WTC11 (cell line): ENCODE results near the gene MSLN. TPM values are rescaled to one million over a fixed set of nuclear protein-coding genes. Genes with fewer than 3 reads are reported as not detected.

Experiments used
- ATAC-seq: fragments of 200-7000 bp; cut with Tn5 transposase; 2 replicates; pipeline ENCODE4 v1.10.0; 2021; ENCODE audit warnings: mild to moderate bottlenecking, moderate library complexity
- CTCF ChIA-PET: fragments of 300-600 bp; sonication (Branson Sonifier 250); formaldehyde crosslinking; loops from one replicate; lab custom pipeline; 2021; ENCODE audit warnings: antibody characterized with exemption; lab: Charles Lee
- POLR2A ChIA-PET: fragments of 350-600 bp; sonication (Branson Sonifier 250); formaldehyde crosslinking; loops from one replicate; lab custom pipeline; 2021; ENCODE audit warnings: antibody characterized with exemption; lab: Charles Lee
- DNase-seq: peaks from one replicate; pipeline ENCODE4 v3.0.0; 2021; ENCODE audit warnings: low spot score
- H3K27ac Mint-ChIP-seq: 2 replicates; pipeline ENCODE4 v1.8.0; 2021; ENCODE audit warnings: mixed read lengths
- H3K27me3 Mint-ChIP-seq: 2 replicates; pipeline ENCODE4 v1.8.0; 2021; ENCODE audit warnings: low read depth, mild to moderate bottlenecking, moderate library complexity, mixed read lengths
- H3K36me3 Mint-ChIP-seq: 2 replicates; pipeline ENCODE4 v1.8.0; 2021; ENCODE audit warnings: mixed read lengths
- H3K4me1 Mint-ChIP-seq: 2 replicates; pipeline ENCODE4 v1.8.0; 2022; ENCODE audit warnings: mixed read lengths
- H3K4me3 Mint-ChIP-seq: 2 replicates; pipeline ENCODE4 v1.8.0; 2021; ENCODE audit warnings: mild to moderate bottlenecking, moderate library complexity, mixed read lengths
- H3K9me3 Mint-ChIP-seq: 2 replicates; pipeline ENCODE4 v1.8.0; 2021; ENCODE audit warnings: mixed read lengths
- CREM ChIP-seq: sonication (generic); formaldehyde crosslinking; IDR thresholded peaks from 2 replicates; pipeline ENCODE4 v1.8.1; 2022; ENCODE audit warnings: mild to moderate bottlenecking, missing genetic modification reagents, moderate library complexity
- E2F5 ChIP-seq: sonication (generic); formaldehyde crosslinking; IDR thresholded peaks from 2 replicates; pipeline ENCODE4 v1.8.1; 2022; ENCODE audit warnings: mild to moderate bottlenecking, moderate library complexity, missing genetic modification reagents
- ELF4 ChIP-seq: sonication (generic); formaldehyde crosslinking; IDR thresholded peaks from 2 replicates; pipeline ENCODE4 v1.8.1; 2022; ENCODE audit warnings: low read depth, mild to moderate bottlenecking, moderate library complexity, missing genetic modification reagents
- ETV6 ChIP-seq: sonication (generic); formaldehyde crosslinking; IDR thresholded peaks from 2 replicates; pipeline ENCODE4 v1.8.1; 2022; ENCODE audit warnings: mild to moderate bottlenecking, missing genetic modification reagents
- FOXK1 ChIP-seq: sonication (generic); formaldehyde crosslinking; IDR thresholded peaks from 2 replicates; pipeline ENCODE4 v1.8.0; 2022; ENCODE audit warnings: mild to moderate bottlenecking, moderate library complexity, missing genetic modification reagents
- FOXP1 ChIP-seq: sonication (generic); formaldehyde crosslinking; IDR thresholded peaks from 2 replicates; pipeline ENCODE4 v1.8.0; 2022; ENCODE audit warnings: missing genetic modification reagents, mild to moderate bottlenecking, moderate library complexity, borderline replicate concordance
- GTF2I ChIP-seq: fragments of 250-450 bp; sonication (Bioruptor Pico); conservative IDR thresholded peaks from 2 replicates; pipeline ENCODE4 v1.4.0; 2021; ENCODE audit warnings: mild to moderate bottlenecking
- HMGA2 ChIP-seq: fragments of 250-450 bp; sonication (Bioruptor Pico); IDR thresholded peaks from 2 replicates; pipeline ENCODE4 v1.4.0; 2021; ENCODE audit warnings: mild to moderate bottlenecking, moderate library complexity
- IRF2 ChIP-seq: sonication (generic); formaldehyde crosslinking; IDR thresholded peaks from 2 replicates; pipeline ENCODE4 v1.8.0; 2022; ENCODE audit warnings: low read depth, missing genetic modification reagents, borderline replicate concordance
- JUN ChIP-seq: sonication (generic); formaldehyde crosslinking; IDR thresholded peaks from 2 replicates; pipeline ENCODE4 v1.8.0; 2023; ENCODE audit warnings: mild to moderate bottlenecking, missing genetic modification reagents
- NFYB ChIP-seq: sonication (generic); formaldehyde crosslinking; conservative IDR thresholded peaks from 2 replicates; pipeline ENCODE4 v1.8.0; 2022; ENCODE audit warnings: low read depth, missing genetic modification reagents
- SP1 ChIP-seq: sonication (generic); formaldehyde crosslinking; conservative IDR thresholded peaks from 2 replicates; pipeline ENCODE4 v1.8.1; 2022; ENCODE audit warnings: missing genetic modification reagents
- STAT6 ChIP-seq: sonication (generic); formaldehyde crosslinking; conservative IDR thresholded peaks from 2 replicates; pipeline ENCODE4 v1.8.1; 2023; ENCODE audit warnings: mild to moderate bottlenecking, low read depth, missing genetic modification reagents, moderate library complexity
- ZBTB21 ChIP-seq: sonication (generic); formaldehyde crosslinking; IDR thresholded peaks from 2 replicates; pipeline ENCODE4 v1.8.1; 2023; ENCODE audit warnings: mild to moderate bottlenecking, missing genetic modification reagents, borderline replicate concordance
- ZNF121 ChIP-seq: sonication (generic); formaldehyde crosslinking; IDR thresholded peaks from 2 replicates; pipeline ENCODE4 v1.8.0; 2023; ENCODE audit warnings: missing genetic modification reagents
- ZNF416 ChIP-seq: fragments of 250-450 bp; sonication (Bioruptor Pico); IDR thresholded peaks from 2 replicates; pipeline ENCODE4 v1.9.0; 2021; ENCODE audit warnings: mild to moderate bottlenecking, inconsistent platforms
- ZNF423 ChIP-seq: fragments of 250-450 bp; sonication (Bioruptor Pico); IDR thresholded peaks from 2 replicates; pipeline ENCODE4 v2.1.2; 2022; ENCODE audit warnings: mild to moderate bottlenecking, moderate library complexity
- total RNA-seq: library from RNA; stranded (reverse); gene quantifications from 3 replicates; pipeline ENCODE4 v1.2.3, GENCODE V29; 2021
- TF ChIP-seq, protein P1 (sequence below): sonication (generic); formaldehyde crosslinking; IDR thresholded peaks from 2 replicates; pipeline ENCODE4 v1.8.0; 2022; ENCODE audit warnings: mild to moderate bottlenecking, missing genetic modification reagents
- TF ChIP-seq, protein P2 (sequence below): fragments of 200-600 bp; IDR thresholded peaks from 2 replicates; pipeline ENCODE4 v1.8.0; 2022; ENCODE audit warnings: antibody characterized with exemption

MSLN gene
- total RNA-seq, 1 experiment from 2014 or later: 0.20 TPM

GRCh38 chr16:714558-715476 is 45.7 kb upstream of the MSLN start, which contains the start of gene METRN:
TSS of gene METRN (plus strand) at chr16:715118. CDS start at chr16:715290, 172 bp downstream.
- ATAC-seq: peak; percentile 72
- CTCF ChIA-PET: interaction anchor here (0.6 to 8.8 kb wide), 14 partner anchors 8 to 583 kb away, joined by 3 to 90 read pairs (median 7); partner anchors contain the start of genes CCDC78, CHTF18, HAGHL and RPUSD1
- H3K4me1 Mint-ChIP-seq: peaks cover 14% of the 10 kb centered on the region
- H3K27me3 Mint-ChIP-seq: peaks cover 40% of the 10 kb centered on the region
- POLR2A ChIA-PET: interaction anchor here (1.1 kb wide), 1 partner anchor 398 kb away, joined by 3 read pairs; no protein-coding TSS in a partner anchor
- H3K4me3 Mint-ChIP-seq: peak within 1 kb of the TSS; percentile 63
- no peaks in the 10 kb centered on the region for H3K36me3 Mint-ChIP-seq
- 0 out of 2 replicates have a peak, but pooled peaks have one; percentile 20 for TF ChIP-seq FOXP1 (CRISPR knock-in tag)
- TF ChIP-seq FOXK1 (CRISPR knock-in tag): no peak
- TF ChIP-seq, protein P1, sequence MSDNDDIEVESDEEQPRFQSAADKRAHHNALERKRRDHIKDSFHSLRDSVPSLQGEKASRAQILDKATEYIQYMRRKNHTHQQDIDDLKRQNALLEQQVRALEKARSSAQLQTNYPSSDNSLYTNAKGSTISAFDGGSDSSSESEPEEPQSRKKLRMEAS (CRISPR knock-in tag): 0 out of 2 replicates have a peak, but pooled peaks have one; percentile 29
- TF ChIP-seq IRF2 (CRISPR knock-in tag): no peak
- peak; percentile 52; the same call in 1 of the 2 replicates for TF ChIP-seq ETV6 (CRISPR knock-in tag)
- TF ChIP-seq SP1 (CRISPR knock-in tag): peak; percentile 80
- peak; percentile 76 for TF ChIP-seq NFYB (CRISPR knock-in tag)
- no peak for TF ChIP-seq ZBTB21
- TF ChIP-seq HMGA2 (CRISPR knock-in tag): no peak
- TF ChIP-seq ZNF121 (CRISPR knock-in tag): no peak
- TF ChIP-seq, all 79 proteins: peak for 5
- peak; percentile 93 for DNase-seq
- Mint-ChIP-seq H3K27ac (no peak within 1 kb of the TSS), H3K9me3 (no peaks in the 10 kb centered on the region)

- CTCF ChIA-PET: interaction anchor here (0.6 to 8.8 kb wide), 26 partner anchors 9 to 1404 kb away, joined by 3 to 90 read pairs (median 5); partner anchors contain the start of genes CCDC78, CHTF18, HAGHL and RPUSD1
- H3K27me3 Mint-ChIP-seq: peaks cover 40% of the 10 kb centered on the region
- peaks cover 16% of the 10 kb centered on the region for H3K4me1 Mint-ChIP-seq
- TF ChIP-seq ZNF416 (CRISPR knock-in tag) (no peak), STAT6 (CRISPR knock-in tag) (no peak), JUN (CRISPR knock-in tag) (0 out of 2 replicates have a peak, but pooled peaks have one; percentile 45), CREM (CRISPR knock-in tag) (no peak), ZNF423 (CRISPR knock-in tag) (peak; percentile 58), IRF2 (CRISPR knock-in tag) (0 out of 2 replicates have a peak, but pooled peaks have one; percentile 59), E2F5 (CRISPR knock-in tag) (no peak; the same call in 1 of the 2 replicates), ETV6 (CRISPR knock-in tag) (peak; percentile 71; the same call in 1 of the 2 replicates), ELF4 (CRISPR knock-in tag) (0 out of 2 replicates have a peak, but pooled peaks have one; percentile 33), GTF2I (CRISPR knock-in tag) (no peak), ZBTB21 (no peak)
- TF ChIP-seq, protein P2, sequence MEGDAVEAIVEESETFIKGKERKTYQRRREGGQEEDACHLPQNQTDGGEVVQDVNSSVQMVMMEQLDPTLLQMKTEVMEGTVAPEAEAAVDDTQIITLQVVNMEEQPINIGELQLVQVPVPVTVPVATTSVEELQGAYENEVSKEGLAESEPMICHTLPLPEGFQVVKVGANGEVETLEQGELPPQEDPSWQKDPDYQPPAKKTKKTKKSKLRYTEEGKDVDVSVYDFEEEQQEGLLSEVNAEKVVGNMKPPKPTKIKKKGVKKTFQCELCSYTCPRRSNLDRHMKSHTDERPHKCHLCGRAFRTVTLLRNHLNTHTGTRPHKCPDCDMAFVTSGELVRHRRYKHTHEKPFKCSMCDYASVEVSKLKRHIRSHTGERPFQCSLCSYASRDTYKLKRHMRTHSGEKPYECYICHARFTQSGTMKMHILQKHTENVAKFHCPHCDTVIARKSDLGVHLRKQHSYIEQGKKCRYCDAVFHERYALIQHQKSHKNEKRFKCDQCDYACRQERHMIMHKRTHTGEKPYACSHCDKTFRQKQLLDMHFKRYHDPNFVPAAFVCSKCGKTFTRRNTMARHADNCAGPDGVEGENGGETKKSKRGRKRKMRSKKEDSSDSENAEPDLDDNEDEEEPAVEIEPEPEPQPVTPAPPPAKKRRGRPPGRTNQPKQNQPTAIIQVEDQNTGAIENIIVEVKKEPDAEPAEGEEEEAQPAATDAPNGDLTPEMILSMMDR: no peak
- H3K4me3 Mint-ChIP-seq: peak overlapping the region; percentile 63
- no peaks in the 10 kb centered on the region for H3K9me3 Mint-ChIP-seq
- H3K27ac Mint-ChIP-seq: no peak overlapping the region
- no peaks in the 10 kb centered on the region for H3K36me3 Mint-ChIP-seq
- POLR2A ChIA-PET: interaction anchor here (0.6 to 1.9 kb wide), 6 partner anchors 9 to 397 kb away, joined by 3 to 5 read pairs (median 4); partner anchors contain the start of genes CHTF18, GNG13 and RPUSD1
- ATAC-seq (peak; percentile 6), DNase-seq (no peak)
Observed at GRCh38 chr16:715477-716199, 44.9 kb upstream of the MSLN start.
